Testis (tissue), 3 donors: Measurements from ENCODE around the gene CD164. TPM values are rescaled to one million over a fixed set of nuclear protein-coding genes. Genes with fewer than 3 reads are reported as not detected.
"Not testable (repeated sequence)": the region's sequence is repeated elsewhere in the genome, so short reads cannot be mapped to it uniquely, and the experiment has no call there.

Experiments used
- DNase-seq: peaks from one replicate; pipeline ENCODE4 v3.0.0-alpha.2; 2019
- H3K27ac ChIP-seq, 2 donors: fragments of 200-600 bp; sonication (generic); one replicate each; pipeline ENCODE4 v1.5.1; 2019
- H3K27me3 ChIP-seq: fragments of 200-600 bp; sonication (generic); one replicate; pipeline ENCODE4 v1.5.1; 2019
- H3K36me3 ChIP-seq: fragments of 200-600 bp; sonication (generic); one replicate; pipeline ENCODE4 v1.5.1; 2017; ENCODE audit warnings: low read depth; ENCODE audit errors: missing control alignments
- H3K4me1 ChIP-seq: fragments of 200-600 bp; sonication (generic); one replicate; pipeline ENCODE4 v1.5.1; 2019
- H3K4me3 ChIP-seq, 2 donors: fragments of 200-600 bp; sonication (generic); one replicate each; pipeline ENCODE4 v1.5.1; 2017 to 2019
- H3K9me3 ChIP-seq: fragments of 200-600 bp; sonication (generic); one replicate; pipeline ENCODE4 v1.5.1; 2017
- POLR2A ChIP-seq: fragments of 450-650 bp; IDR thresholded peaks from one replicate; pipeline ENCODE4 v1.6.1; 2017; ENCODE audit warnings: antibody characterized with exemption, mild to moderate bottlenecking, moderate library complexity
- WGBS, 2 donors: methylation state at CpG; one replicate each; pipeline ENCODE4 v1.1.5; 2018; 5-methylcytosine and 5-hydroxymethylcytosine counted together
- intact Hi-C: fragments of 100-400 bp; cut with DNase I; formaldehyde crosslinking; loops from one replicate; pipeline ENCODE4 v1.15.1; 2023; ENCODE audit warnings: low total_unique reads
- polyA plus RNA-seq: library from polyadenylated mRNA; stranded (reverse); fragments of 350-450 nt; fragmentation: Illumina TruSeq; extraction: RNeasy Lipid Tissue Mini Kit (QIAGEN cat#74804); gene quantifications from one replicate; pipeline ENCODE4 v1.2.3, GENCODE V29; 2014; ENCODE audit warnings: low read depth, low replicate concordance; ENCODE audit not compliant: insufficient read depth
- total RNA-seq, 2 donors: library from RNA; depleted of rRNA; stranded (reverse); fragments of >200 nt; gene quantifications; one replicate each; pipeline ENCODE4 v1.2.3, GENCODE V29; 2016
- TF ChIP-seq, protein P1 (sequence below), 3 experiments: fragments of 450-650 bp in 2 of 3; fragments of 200-600 bp in 1 of 3; sonication (generic) in 1 of 3; IDR thresholded peaks; one replicate each; pipeline ENCODE4 v1.5.1; 2016 to 2019; ENCODE audit warnings: antibody characterized with exemption in 3 of 3, mild to moderate bottlenecking in 2 of 3, moderate library complexity in 1 of 3

The CD164 gene
- total and polyA plus RNA-seq, 3 donors from 2014 or later = 209 to 232 (median 219) TPM

DNA sequence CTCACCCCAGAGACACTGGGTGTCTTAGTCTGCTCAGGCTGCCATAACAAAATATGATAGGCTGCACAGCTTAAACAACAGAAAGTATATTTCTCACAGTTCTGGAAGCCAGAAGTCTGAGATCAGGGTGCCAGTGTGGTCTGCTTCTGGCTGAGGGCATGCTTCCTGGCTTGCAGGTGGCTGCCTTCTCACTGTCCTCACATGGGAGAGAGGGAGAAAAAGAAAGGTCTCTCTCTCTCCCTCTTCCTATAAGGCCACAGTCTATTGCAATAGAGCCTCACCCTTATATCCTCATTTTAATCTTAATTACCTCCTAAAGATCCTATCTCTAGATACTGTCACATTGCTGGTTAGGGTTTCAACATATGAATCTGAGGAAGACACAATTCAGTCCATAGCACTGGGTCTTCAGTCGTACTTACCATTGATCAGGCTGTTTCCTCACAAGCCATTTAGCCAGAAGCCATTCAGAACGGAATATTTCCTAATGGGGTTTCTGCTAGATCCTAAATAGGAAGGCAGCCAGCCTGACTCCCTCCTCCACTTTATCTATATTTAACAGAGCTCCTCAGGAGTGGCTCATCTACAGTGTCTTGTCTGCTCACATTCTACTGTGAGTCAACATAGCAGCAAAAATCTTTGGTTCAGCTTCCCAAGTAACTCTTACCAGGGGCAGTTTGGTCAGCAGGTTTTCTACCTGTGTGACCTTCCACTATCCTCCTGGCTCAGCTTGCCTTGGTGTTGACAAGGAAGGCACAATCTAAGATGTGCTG is 42.2 kb downstream of the CD164 start:
- Histone ChIP-seq H3K4me1 (no peaks in the 10 kb centered on the region), H3K27ac (no peak overlapping the region), H3K36me3 (no peaks in the 10 kb centered on the region), H3K27me3 (no peaks in the 10 kb centered on the region), H3K9me3 (no peaks in the 10 kb centered on the region), H3K4me3 (no peak overlapping the region)
- no peak for TF ChIP-seq POLR2A
- TF ChIP-seq, protein P1, sequence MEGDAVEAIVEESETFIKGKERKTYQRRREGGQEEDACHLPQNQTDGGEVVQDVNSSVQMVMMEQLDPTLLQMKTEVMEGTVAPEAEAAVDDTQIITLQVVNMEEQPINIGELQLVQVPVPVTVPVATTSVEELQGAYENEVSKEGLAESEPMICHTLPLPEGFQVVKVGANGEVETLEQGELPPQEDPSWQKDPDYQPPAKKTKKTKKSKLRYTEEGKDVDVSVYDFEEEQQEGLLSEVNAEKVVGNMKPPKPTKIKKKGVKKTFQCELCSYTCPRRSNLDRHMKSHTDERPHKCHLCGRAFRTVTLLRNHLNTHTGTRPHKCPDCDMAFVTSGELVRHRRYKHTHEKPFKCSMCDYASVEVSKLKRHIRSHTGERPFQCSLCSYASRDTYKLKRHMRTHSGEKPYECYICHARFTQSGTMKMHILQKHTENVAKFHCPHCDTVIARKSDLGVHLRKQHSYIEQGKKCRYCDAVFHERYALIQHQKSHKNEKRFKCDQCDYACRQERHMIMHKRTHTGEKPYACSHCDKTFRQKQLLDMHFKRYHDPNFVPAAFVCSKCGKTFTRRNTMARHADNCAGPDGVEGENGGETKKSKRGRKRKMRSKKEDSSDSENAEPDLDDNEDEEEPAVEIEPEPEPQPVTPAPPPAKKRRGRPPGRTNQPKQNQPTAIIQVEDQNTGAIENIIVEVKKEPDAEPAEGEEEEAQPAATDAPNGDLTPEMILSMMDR (IDR thresholded peaks at IDR 0.05) = no peak
- no peak for DNase-seq
- intact Hi-C loops = no loop called here
- WGBS, 2 donors = 89 to 91% methylated on average over 2 of the region's 2 CpGs

DNA sequence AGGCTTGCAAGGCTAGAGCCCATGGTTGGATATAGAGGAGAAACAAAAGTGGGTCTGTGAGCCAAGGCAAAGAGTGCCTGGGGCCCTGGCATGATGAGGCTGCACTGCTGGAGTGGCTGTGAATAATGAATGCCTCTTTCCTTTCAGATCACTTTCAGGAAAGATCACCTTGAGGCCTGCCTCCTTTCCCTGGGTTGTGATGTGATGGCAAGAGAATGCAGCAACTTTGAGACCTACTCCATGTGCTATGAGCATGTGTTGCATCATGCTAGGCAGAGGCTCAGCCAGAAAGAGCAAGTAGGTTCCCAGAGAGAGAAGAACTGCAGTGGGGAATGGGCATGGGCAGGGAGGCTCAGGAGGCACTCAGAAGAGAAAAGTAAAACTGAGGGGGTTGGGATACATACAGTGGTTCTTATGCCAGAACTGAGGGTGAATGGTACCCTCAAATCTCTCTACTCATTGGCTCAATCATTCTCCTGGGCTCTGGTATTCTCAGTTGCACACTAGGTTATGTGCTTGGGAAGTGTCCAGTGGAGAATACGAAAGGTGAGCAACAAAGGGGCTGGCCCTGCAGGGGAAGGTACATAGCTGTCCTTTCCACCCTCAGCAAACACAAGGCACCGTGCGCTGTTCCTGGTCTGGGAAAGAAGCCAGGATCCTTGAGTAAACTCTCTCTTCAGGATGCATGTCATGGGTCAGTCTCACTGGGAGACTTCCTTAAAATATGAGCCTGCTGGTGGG is 45.9 kb downstream of the CD164 start:
- H3K4me3 ChIP-seq = no peak overlapping the region
- 62 to 65% methylated on average over 3 of the region's 3 CpGs for WGBS, 2 donors
- no peak for TF ChIP-seq POLR2A
- TF ChIP-seq, protein P1 (IDR thresholded peaks at IDR 0.05) = no peak
- no peaks in the 10 kb centered on the region for H3K36me3 ChIP-seq
- no peaks in the 10 kb centered on the region for H3K27me3 ChIP-seq
- no peak for DNase-seq
- intact Hi-C loops = no loop called here
- no peaks in the 10 kb centered on the region for H3K4me1 ChIP-seq
- H3K27ac ChIP-seq = no peak overlapping the region
- no peaks in the 10 kb centered on the region for H3K9me3 ChIP-seq

DNA sequence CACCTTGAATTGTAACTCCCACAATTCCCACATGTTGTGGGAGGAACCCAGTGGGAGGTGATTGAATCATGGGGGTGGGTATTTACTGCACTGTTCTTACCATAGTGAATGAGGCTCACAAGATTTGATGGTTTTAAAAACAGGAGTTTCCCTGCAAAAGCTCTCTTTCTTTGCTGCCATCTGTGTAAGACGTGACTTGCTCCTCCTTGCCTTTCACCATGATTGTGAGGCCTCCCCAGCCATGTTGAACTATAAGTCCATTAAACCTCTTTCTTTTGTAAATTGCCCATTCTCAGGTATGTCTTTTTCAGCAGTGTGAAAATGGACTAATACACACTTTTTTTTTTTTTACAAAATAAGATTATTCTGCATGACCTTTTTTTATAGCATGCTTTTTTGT is 48.4 kb downstream of the CD164 start:
- WGBS, 2 donors = 90 to 96% methylated on average over 1 of the region's 1 CpG
- H3K4me1 ChIP-seq, H3K9me3 ChIP-seq, H3K27me3 ChIP-seq, H3K36me3 ChIP-seq, H3K27ac ChIP-seq, H3K4me3 ChIP-seq, intact Hi-C loops, DNase-seq: not testable (repeated sequence)

DNA sequence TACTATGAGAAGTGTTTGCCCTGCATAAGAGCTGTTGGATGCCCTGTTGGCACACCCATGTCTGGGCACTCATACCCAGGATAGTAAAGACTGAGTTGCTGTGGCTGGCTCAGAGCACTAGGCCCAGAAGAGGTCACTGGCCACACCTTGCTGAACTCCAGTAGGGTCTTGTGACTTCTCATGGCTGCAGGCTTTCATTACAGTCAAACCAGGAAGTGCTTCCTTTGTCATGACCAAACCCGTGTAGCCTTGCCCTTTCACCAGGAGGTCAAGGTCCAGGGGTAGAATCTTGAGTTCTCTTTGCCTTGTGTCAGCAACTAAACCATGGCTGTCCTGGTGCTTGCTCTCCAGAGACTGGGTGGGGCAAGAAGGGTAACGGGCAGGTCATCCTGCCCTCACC is 49.5 kb downstream of the CD164 start:
- intact Hi-C loops = no loop called here
- no peaks in the 10 kb centered on the region for H3K36me3 ChIP-seq
- 68 to 83% methylated on average over 1 to 2 of the region's 2 CpGs for WGBS, 2 donors
- H3K27ac ChIP-seq = no peak overlapping the region
- no peak for DNase-seq
- H3K27me3 ChIP-seq = no peaks in the 10 kb centered on the region
- H3K9me3 ChIP-seq = no peaks in the 10 kb centered on the region
- no peaks in the 10 kb centered on the region for H3K4me1 ChIP-seq
- H3K4me3 ChIP-seq = no peak overlapping the region
- TF ChIP-seq, protein P1 (IDR thresholded peaks at IDR 0.05) = no peak
- no peak for TF ChIP-seq POLR2A

DNA sequence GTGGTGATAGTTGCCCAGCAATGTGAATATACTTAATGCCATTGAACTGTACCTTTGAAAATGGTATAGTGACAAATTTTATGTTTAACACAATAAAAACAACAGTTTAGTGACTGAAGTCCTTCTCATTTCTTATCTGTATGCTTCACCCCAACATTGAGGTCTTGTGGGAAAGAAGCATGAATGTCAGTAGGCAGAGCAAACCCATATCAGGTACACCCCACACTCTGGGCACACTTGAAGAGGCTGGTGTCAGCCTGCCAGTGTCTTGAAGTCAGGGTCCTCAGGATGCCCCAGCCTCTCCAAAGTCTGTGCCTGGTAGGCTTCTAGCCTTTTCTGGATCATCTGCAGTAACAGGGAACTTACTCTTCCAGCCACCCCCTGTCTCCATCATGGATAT is 51.2 kb downstream of the CD164 start:
- TF ChIP-seq, protein P1 (IDR thresholded peaks at IDR 0.05) = no peak
- no peak for TF ChIP-seq POLR2A
- no peak overlapping the region for H3K4me3 ChIP-seq
- DNase-seq = no peak
- H3K27me3 ChIP-seq = no peaks in the 10 kb centered on the region
- intact Hi-C loops = no loop called here
- H3K27ac ChIP-seq = no peak overlapping the region
- no peaks in the 10 kb centered on the region for H3K36me3 ChIP-seq
- H3K4me1 ChIP-seq = no peaks in the 10 kb centered on the region
- H3K9me3 ChIP-seq = no peaks in the 10 kb centered on the region
